ENCODE results near the gene TSKU.
A peak's percentile ranks its signal among the peaks of the same experiment; 100 is the strongest.
"Not testable (repeated sequence)": the region's sequence is repeated elsewhere in the genome, so short reads cannot be mapped to it uniquely, and the experiment has no call there.

TSKU gene

GRCh38 chr11:76801736-76802135, 18.6 kb downstream of the TSKU start:
- no peak for DNase-seq (ENCODE audit: low read depth)

DNA sequence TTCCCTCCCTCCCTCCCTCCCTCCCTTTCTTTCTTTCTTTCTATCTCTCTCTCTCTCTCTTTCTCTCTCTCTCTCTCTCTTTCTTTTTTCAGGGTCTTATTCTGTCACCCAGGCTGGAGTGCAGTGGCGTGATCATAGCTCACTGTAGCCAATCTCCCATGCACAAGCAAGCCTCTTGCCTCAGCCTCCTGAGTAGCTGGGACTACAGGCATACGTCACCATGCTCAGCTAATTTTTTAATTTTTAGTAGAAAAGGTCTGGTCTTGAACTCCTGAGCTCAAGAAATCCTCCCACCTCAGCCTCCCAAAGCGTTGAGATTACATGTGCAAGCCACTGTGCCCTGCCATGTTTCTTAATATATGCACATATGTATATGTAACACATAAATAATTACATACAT, 19.0 kb downstream of the TSKU start:
- no peak for DNase-seq (ENCODE audit: low read depth)

GRCh38 chr11:76802621-76803020, 19.5 kb downstream of the TSKU start:
- no peak for DNase-seq (ENCODE audit: low read depth)

DNA sequence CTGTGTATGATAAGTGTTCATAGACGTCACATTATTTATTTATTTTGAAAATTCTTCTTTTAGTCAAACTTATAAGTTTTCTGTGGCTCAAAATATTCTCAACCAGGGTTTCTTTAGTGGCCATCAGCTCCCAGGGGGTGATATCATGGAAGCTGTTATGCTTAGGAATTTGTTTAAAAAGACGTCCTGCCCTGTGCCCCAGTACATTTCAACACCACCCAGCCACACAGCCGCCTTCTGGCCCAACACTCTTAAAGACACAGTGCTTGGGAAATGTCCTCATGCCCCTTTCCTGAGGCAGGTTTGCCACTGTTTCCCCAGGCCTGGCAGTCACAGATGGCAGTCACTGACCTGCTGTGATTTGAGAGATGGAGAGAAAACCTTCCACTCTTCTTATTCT, 19.9 kb downstream of the TSKU start:
- no peak for DNase-seq (ENCODE audit: low read depth)

DNA sequence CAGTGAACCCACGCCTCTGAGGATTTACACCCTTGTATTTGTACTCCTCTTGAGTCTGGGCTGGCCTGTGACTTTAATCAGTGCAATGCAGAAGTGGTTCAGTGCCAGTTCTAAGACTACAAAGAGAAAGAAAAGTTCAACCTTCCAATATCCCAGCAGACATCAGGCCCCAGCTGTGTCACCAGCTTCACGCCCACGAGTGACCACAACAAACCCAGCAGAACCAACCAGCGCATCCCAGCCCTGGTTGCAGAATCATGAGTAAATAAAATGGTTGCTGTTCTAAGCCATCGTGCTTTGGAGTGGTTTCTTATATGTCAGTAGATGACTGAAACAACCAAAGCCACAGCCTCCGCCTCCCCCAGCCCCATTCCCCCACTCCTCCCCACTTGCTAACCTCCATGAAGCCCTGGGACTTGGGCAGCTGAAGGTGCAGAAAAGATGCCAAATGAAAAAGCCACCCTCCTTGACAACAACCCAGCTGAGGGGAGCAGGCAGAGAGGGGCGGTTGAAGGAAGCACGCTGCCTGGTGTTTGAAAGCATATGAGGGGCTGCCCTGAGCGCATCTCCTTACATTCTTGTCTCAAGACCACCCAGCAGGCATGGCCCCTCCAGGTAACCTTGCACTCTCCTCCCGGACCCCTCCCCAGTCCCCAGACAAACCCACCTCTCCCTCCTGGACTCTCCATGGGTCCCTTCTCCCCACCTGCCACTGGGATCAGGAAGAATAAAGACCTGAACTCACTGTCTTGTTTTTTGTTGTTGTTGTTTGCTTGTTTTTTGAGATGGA, 20.9 kb downstream of the TSKU start:
- DNase-seq (ENCODE audit: low read depth): no peak

GRCh38 chr11:76805206-76805913, 22.2 kb downstream of the TSKU start:
- no peak for DNase-seq (ENCODE audit: low read depth)

DNA sequence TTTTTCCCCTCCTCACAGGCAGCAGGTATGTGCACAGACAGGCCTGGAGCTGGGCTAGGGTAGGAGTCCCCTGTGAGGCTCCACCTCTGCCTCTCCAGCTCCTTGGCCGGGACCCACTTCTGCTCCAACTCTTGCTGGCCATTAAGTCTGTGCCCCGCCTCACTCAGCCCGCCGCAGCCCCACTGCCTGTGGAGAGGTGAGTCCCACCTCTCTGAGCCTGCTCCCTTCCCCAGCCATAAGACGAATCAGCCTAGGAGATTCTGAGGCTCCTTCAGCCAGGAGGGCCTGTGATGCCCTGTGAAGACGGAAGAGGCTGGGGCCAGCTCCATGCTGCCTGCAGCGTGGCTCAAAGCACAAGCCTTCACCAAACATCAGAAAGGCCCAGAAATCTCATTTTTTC, 23.0 kb downstream of the TSKU start:
- no peak for DNase-seq (ENCODE audit: low read depth)

DNA sequence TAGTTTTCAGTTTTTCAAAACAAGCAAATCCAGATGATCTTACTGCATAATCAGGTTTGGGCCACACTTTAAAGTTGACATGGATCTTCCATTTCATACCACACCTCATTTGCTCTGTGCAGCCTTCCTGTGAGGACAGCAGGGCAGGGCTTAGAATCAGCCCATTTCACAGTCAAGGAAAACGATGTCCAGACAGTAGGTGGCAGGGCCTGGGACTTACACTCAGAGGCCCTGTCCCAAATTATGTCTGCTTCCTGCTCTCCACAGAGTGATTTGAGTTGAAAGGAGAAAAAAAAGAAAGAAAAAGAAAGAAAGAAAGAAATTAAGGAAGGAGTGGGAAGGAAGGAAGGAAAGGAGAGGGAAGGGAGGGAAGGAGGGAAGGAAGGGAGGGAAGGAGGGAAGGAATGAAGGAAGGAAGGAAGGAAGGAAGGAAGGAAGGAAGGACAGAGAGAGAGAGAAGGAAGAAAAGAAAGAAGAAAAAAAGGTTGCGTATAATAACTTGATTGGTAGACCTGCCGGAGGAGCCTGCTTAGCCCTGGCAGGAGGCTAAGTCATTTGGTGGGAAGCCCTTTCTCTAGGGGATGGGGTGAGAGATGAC, 23.6 kb downstream of the TSKU start:
- DNase-seq (ENCODE audit: low read depth): no peak

DNA sequence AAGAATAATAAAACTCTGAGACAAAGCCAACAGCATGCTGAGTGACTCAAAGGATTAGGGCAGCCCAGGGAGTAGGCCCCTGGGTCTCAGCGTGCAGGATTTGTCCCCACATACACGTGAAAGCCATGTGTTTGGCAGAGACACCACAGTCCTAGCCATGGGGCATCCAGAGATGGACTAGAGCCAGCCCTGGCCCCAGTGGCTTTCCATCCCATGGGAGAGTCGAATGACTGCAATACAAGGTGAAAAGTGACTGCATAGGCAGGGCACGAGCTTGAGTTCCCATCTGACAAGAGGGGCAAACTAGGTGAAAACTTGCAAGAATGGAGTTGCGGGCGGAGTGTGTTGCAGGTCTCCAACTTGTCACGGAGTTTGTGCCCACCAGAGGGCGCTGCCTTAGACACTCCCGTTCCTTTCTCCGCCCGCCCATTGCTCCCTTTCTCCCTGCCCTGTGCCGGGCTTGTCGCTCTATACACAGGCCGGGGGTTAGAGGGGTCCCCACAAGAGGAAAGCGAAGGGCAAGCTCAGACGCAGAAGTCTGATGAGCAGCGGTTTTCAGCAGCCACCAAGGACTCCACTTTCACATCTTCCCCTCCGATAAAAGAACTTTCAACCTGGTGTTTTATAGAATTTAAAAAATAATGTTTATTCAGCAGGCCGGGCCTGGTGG, 24.2 kb downstream of the TSKU start:
- no peak for DNase-seq (ENCODE audit: low read depth)

DNA sequence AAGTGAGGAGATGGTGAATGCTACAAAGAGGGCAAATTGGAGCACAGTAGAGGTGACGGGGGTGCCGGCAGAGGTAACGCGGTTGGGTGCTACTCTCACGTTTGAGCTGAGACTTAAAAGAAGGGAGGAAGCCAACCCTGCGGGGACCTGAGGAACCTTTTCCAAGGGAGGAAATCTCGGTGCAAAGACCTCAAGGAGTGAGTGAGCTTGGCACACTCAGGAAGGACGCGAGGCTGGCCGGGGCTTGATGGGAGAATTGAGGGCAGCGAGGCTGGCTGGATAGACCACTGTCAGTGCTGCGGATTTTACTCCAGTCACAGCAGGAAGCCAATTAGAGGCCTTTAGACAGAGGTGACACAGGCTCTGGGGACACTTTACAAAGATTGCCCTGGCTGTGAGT, 25.0 kb downstream of the TSKU start:
- no peak for DNase-seq (ENCODE audit: low read depth)

DNA sequence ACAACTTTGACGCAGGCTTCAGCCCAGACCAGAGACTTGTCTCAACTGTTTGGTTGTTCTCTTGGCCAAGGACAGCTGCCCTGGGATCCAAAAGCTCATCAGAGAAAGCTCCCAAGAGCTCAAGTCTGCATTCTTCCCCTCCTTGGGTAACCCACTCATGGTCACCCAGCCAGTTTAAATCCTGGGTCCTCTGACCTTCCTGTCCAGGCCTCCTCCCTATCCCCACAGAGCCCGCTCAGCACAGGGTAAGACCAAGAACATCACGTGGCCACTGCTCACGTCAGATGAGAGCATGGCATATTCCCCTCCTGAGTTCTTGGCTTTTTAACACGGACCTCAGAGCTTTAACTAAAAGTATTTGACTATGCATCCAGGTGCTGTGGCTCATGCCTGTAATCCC, 25.8 kb downstream of the TSKU start:
- no peak for DNase-seq (ENCODE audit: low read depth)

- DNase-seq (ENCODE audit: low read depth): no peak
Observed at GRCh38 chr11:76810151-76810853, 27.1 kb downstream of the TSKU start.

DNA sequence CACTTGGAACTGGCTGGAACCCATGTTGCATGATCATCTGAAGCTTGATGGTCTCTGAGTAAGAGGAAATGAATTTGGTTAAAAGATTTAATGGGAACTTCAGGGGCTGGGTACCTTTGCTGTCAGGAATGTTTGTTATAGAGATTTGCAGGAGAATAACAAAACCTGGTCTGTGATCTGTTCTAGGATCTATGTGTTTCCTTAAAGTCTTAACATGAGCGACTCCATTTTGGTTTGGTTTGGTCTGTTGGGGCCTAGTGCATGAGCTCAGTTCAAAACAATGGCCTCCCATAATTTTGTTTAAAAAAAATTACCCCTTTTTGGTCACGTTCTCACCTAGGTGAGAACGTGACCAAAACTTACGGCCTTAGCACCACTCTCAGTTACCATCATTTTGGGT, 28.1 kb downstream of the TSKU start:
- DNase-seq (ENCODE audit: low read depth): no peak

GRCh38 chr11:76814414-76814813, 31.3 kb downstream of the TSKU start:
- no peak for DNase-seq (ENCODE audit: low read depth)

GRCh38 chr11:76815678-76816077, 32.5 kb downstream of the TSKU start:
- not testable (repeated sequence) for DNase-seq (ENCODE audit: low read depth)

DNA sequence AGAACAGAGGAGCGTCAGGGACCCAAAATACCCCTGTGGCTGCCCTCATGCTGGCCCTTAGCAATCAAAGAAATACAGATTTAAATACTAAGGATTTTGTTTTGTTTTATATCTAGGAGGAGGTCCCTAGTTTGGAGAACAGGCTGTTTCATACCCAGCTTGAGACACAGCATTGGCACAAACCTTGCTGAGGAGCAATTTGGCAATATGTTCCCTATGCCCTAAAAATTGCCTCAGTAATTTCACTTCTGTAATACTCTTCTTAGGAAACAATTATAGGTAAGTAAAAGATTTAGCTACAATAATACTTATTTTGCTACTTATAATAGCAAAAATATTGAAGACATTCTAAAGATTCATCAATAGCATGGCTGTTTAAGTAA, 37.0 kb downstream of the TSKU start:
- no peak for DNase-seq (ENCODE audit: low read depth)

GRCh38 chr11:76821396-76821795, 38.2 kb downstream of the TSKU start:
- not testable (repeated sequence) for DNase-seq (ENCODE audit: low read depth)

DNA sequence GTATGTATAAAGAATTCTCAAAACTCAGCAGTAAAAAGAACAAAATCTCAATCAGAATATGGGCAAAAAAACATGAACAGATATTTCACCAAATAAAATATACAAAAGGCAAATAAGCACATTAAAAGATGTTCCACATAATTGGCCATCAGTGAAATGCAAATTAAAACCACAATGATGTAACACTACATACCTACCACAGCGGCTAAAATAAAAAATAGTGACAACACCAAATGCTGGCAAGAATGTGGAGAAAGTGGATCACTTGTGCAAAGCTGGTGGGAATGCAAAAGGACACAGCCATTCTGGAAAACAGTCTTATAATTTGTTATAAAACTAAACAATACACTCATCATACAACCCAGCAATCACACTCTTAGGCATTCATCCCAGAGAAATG, 39.2 kb downstream of the TSKU start:
- DNase-seq (ENCODE audit: low read depth): no peak

DNA sequence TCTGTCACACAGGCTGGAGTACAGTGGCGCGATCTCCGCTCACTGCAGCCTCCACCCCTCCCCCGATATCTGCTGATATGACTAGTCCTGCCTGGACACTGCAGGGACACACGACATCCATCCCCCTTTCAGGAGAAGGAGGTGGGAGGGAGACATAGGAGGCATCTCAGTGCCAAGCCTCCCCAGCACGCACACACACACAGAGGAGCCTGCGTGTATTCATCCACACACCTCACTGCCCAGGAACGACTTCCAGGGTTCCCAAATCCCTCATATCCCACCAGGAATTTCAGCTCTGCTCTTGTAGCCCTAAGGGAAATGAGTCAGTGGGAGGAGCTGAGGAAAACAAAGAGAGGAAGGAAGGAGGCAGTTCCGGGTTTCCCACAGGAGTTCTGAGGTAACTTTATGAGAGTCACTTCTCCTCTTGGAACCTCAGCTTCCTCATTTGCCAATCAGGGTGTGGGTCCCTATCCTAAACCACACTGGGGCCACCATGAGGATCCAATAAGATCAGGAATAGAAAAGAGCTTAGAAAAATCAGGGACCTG, 40.4 kb downstream of the TSKU start:
- DNase-seq (ENCODE audit: low read depth): peak; percentile 38

- no peak for DNase-seq (ENCODE audit: low read depth)
Observed at GRCh38 chr11:76824083-76824939, 41.2 kb downstream of the TSKU start.
